ENCODE measurements around the gene CYP8B1.
"Not testable (repeated sequence)": the region's sequence is repeated elsewhere in the genome, so short reads cannot be mapped to it uniquely, and the experiment has no call there.

Gene CYP8B1

DNA sequence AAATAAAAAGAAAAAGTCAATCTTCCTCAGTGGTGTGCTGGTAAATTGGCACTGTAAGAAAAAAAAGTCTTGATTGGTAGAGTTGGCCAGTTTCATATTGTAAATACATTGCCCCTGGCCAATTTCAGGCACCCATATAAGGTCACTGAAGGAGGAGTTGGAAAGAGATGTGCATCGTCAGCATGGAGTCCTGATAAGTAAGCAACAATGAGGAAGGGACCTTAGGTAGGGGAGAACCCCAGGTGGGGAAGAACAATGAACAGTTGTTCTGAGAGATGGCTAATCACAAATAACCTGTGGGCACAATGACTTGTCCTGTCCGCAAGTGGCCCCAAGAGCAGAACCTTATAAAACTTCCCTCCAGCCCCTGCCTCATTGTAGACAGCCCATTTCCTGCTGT is 8.6 kb upstream of the CYP8B1 start (continued):
- TF ChIP-seq ZBTB21 (tag by site-specific recombination; IDR thresholded peaks at IDR 0.05) (no peak), ZNF211 (tag by site-specific recombination; IDR thresholded peaks at IDR 0.05; ENCODE audit: low read depth) (no peak), ZNF658 (tag by site-specific recombination; IDR thresholded peaks at IDR 0.05) (no peak), ZNF202 (tag by site-specific recombination; IDR thresholded peaks at IDR 0.05; ENCODE audit: borderline replicate concordance) (no peak), ZNF561 (tag by site-specific recombination; IDR thresholded peaks at IDR 0.05; ENCODE audit: borderline replicate concordance) (no peak), ZNF600 (tag by site-specific recombination; IDR thresholded peaks at IDR 0.05) (no peak)

DNA sequence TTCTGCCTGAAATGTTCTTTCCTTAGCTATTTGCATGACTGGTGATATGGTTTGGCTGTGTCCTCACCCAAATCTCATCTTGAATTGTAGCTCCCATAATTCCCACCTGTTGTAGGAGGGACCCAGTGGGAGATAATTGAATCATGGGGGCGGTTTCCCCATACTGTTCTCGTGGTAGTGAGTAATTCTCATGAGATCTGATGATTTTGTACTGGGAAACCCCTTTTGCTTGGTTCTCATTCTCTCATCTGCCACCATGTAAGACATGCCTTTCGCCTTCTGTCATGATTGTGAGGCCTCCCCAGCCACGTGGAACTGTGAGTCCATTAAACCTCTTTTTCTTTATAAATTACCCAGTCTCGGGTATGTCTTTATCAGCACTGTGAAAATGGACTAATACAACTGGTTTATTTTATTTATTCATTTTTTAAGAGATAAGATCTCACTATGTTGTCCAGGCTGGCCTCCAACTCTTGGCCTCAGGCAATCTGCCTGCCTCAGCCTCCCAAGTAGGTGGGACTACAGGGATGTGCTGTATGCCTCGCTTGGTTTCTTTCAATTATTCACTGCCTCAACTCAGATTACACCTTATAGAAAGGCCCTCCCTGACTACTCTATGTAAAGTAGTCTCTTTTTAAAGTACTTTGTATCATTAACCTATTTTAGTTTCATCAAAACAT is 7.7 kb upstream of the CYP8B1 start:
- POLR2A ChIA-PET; H3K36me3 ChIP-seq (ENCODE audit: control insufficient read depth in 2 of 2, insufficient read depth in 1 of 2, low read length in 2 of 2); H3K4me3 ChIP-seq (ENCODE audit: low read depth, low read length); H3K27ac ChIP-seq (ENCODE audit: extremely low read depth, low read depth, low read length); H3K9me3 ChIP-seq (ENCODE audit: control insufficient read depth, insufficient read depth, low read depth, low read length); H3K4me1 ChIP-seq (ENCODE audit: control insufficient read depth, insufficient read depth, low read length): not testable (repeated sequence)
- CTCF ChIA-PET: interaction anchor here (1.4 kb wide), 1 partner anchor 8 kb away, joined by 7 read pairs; no protein-coding TSS in a partner anchor

DNA sequence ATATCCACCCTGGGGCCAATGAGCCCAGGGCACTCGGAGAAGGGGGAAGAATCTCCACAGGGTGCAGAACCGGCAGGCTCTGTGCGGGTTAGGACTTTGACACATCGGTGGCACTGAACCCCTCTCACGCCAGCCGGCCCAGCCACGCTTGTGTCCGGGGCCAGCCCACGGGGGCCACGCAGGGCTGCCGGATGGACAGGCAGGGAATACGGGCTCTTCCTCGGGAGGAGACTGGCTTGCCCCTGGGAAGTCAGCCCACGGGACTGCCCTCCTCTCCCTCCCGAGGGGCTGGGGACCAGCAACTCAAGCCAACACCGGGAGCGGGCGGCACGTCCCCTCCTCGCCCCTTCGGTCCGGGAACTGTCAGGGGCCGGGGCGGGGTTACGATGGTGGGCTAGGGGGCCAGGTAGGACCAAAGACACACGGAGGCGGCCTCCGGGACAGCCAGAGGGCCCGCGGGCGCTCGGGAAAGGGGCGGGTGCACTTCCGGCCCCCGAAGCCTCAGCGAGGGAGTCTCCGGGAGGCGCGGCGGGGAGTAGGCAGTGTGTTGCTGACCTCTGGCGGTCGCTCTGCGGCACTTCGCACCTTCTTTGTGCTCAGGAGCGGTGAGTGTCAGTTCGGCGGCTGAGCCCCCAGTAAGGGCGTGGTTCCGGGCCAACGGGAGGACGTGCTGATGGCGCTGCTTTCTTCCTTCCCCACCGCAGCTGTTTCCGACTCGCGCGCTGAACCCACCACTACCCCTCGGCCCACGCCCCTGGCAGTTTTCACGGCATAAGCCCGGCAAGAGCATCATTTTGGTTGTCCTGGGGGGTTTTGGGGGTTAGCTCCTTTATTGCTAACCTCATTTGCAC is 5.1 kb upstream of the CYP8B1 start:
- H3K9me3 ChIP-seq (ENCODE audit: control insufficient read depth, insufficient read depth, low read depth, low read length): no peaks in the 10 kb centered on the region
- CTCF ChIA-PET: interaction anchor here (0.6 to 2.1 kb wide), 14 partner anchors 10 to 657 kb away, joined by 3 to 19 read pairs (median 4); no protein-coding TSS in a partner anchor
- POLR2A ChIA-PET: no interaction called here
- H3K4me1 ChIP-seq (ENCODE audit: control insufficient read depth, insufficient read depth, low read length): no peaks in the 10 kb centered on the region
- no peak overlapping the region for H3K27ac ChIP-seq (ENCODE audit: extremely low read depth, low read depth, low read length)
- H3K4me3 ChIP-seq (ENCODE audit: low read depth, low read length): peak overlapping the region; percentile 31
- no peaks in the 10 kb centered on the region for H3K36me3 ChIP-seq (ENCODE audit: control insufficient read depth in 2 of 2, insufficient read depth in 1 of 2, low read length in 2 of 2)
- TF ChIP-seq KLF10 (tag by site-specific recombination; IDR thresholded peaks at IDR 0.05) (peak; percentile 40; the same call in 1 of the 2 replicates), GLI4 (tag by site-specific recombination; IDR thresholded peaks at IDR 0.05) (no peak), ZIC2 (tag by site-specific recombination; IDR thresholded peaks at IDR 0.05) (peak; percentile 58; the same call in 1 of the 2 replicates), SCRT1 (tag by site-specific recombination; IDR thresholded peaks at IDR 0.05; ENCODE audit: borderline replicate concordance) (no peak), TCF7L2 (IDR thresholded peaks at IDR 0.05; ENCODE audit: borderline replicate concordance, low read depth, low read length) (no peak), ATF2 (tag by site-specific recombination; IDR thresholded peaks at IDR 0.05; ENCODE audit: low read depth) (no peak), MYNN (tag by site-specific recombination; IDR thresholded peaks at IDR 0.05; ENCODE audit: borderline replicate concordance) (no peak), BCL11A (tag by site-specific recombination; IDR thresholded peaks at IDR 0.05; ENCODE audit: low read depth) (no peak), ZNF610 (tag by site-specific recombination; IDR thresholded peaks at IDR 0.05; ENCODE audit: borderline replicate concordance) (no peak), INSM2 (tag by site-specific recombination; IDR thresholded peaks at IDR 0.05) (no peak), ZNF112 (tag by site-specific recombination; IDR thresholded peaks at IDR 0.05) (no peak), ZNF544 (tag by site-specific recombination; IDR thresholded peaks at IDR 0.05) (no peak), ZNF146 (tag by site-specific recombination; IDR thresholded peaks at IDR 0.05) (no peak), ZNF585B (tag by site-specific recombination; IDR thresholded peaks at IDR 0.05) (no peak), ZNF2 (tag by site-specific recombination; IDR thresholded peaks at IDR 0.05) (peak; percentile 40; the same call in 1 of the 2 replicates), ZNF843 (tag by site-specific recombination; IDR thresholded peaks at IDR 0.05) (no peak), ZNF747 (tag by site-specific recombination; IDR thresholded peaks at IDR 0.05) (no peak), ZNF398 (tag by site-specific recombination; IDR thresholded peaks at IDR 0.05) (no peak; the same call in 1 of the 2 replicates)
- TF ChIP-seq, protein P1, sequence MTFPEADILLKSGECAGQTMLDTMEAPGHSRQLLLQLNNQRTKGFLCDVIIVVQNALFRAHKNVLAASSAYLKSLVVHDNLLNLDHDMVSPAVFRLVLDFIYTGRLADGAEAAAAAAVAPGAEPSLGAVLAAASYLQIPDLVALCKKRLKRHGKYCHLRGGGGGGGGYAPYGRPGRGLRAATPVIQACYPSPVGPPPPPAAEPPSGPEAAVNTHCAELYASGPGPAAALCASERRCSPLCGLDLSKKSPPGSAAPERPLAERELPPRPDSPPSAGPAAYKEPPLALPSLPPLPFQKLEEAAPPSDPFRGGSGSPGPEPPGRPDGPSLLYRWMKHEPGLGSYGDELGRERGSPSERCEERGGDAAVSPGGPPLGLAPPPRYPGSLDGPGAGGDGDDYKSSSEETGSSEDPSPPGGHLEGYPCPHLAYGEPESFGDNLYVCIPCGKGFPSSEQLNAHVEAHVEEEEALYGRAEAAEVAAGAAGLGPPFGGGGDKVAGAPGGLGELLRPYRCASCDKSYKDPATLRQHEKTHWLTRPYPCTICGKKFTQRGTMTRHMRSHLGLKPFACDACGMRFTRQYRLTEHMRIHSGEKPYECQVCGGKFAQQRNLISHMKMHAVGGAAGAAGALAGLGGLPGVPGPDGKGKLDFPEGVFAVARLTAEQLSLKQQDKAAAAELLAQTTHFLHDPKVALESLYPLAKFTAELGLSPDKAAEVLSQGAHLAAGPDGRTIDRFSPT (tag by site-specific recombination; IDR thresholded peaks at IDR 0.05): no peak
